ENCODE results near the gene ZFYVE28.

ZFYVE28 gene

GRCh38 chr4:2343476-2343875, 75.0 kb downstream of the ZFYVE28 start:
- DNase-seq: no peak

- DNase-seq: no peak
These were observed 76.4 kb downstream of the ZFYVE28 start for GRCh38 chr4:2341911-2342652.

GRCh38 chr4:2341261-2341841, 77.1 kb downstream of the ZFYVE28 start:
- no peak for DNase-seq

DNA sequence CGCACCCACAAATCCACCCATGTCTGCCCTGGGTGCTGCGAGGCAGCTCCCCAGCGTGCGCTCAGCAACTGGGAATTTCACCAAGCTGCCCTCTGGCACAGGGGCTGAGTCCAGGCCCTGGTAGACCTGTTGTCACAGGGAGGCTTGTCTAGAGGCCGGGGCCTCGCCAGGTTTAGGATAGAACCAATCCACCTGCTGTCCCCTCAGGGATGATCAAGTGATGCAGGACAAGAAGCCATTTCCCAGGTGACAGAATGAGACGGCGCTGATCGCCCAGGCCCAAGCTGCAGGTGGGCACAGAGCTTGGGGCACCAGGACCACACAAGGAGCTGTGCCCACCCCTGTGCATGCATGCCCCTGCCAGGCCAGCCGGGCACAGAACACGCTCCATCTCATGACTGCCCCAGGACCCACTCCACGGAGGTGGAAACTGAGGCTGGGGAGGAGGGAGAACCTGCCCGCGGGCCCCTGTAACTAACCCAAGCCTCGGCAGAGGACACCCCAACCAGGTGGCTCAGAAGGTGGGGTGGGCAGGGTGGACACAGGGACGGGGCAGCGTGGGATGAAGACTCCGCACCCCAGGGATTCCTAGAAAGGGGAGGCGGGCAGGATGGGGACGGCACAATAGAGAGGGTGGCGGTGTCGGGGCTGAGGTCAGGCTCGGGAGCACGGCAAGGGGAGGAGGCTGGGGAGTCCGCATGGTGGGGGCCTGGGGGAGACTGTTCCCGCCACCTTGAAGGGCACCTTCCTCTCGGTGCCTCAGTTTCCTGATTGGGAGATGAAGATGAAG, 78.0 kb downstream of the ZFYVE28 start:
- no peak for DNase-seq

DNA sequence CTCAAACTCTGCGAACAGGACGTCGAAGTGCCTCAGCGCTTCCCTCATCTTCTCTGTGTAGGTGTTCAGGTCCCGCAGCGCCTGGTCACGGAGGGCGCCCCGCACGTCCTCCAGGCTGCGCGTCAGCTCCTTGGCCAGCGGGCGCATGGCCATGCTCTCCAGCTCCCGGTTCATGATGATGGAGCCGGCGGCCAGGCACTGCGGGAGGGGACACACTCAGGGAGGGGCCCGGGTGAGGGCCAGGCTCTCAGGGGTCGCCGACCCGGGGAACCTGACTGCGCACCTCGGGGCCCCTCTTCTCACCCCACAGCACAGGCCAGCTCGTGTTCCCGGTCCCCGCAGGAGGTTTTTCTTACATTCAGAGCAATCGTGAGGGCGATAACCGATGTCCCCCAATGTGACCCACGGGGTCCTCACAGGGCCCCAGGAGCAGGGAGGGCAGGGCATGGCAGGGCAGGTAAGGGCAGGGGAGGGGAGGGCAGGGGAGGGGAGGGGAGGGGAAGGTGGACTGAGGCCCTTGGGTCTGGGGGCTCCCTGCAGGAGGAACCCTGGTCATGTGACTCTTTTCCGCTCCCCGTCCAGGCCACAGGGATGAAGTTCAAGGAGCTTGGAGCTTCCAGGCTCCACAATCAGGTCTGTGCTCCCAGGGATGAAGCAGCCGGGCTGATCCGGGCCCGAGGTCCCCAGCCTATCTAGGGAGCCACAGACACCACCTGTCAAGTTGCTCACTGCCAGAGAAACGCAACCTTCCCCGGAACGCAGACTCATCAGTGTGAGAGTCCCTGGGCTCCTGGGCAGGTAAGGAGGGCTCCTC, 78.8 kb downstream of the ZFYVE28 start:
- no peak for DNase-seq

GRCh38 chr4:2338754-2339457, 79.5 kb downstream of the ZFYVE28 start:
- DNase-seq: no peak

DNA sequence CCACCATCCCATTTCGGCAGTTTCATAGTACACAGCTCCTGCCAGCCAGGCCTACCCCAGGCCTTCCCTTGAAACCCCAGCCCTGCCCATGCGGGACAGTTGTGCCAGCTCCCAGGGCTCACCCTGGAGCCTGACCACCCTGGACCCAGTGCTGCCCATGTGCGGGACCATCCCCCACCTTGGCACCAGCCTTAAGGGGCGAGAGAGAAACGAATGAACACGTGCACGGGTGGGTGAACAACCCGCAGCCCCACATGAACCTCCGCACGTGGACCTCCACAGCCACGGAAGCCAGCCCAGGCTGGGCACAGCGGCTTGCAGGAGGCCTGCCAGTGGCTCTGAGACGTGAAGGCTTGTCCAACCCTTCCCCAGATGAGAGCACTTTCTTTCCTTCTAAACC, 80.5 kb downstream of the ZFYVE28 start:
- DNase-seq: no peak

- no peak for DNase-seq
These were observed 81.2 kb downstream of the ZFYVE28 start for GRCh38 chr4:2337131-2337723.

DNA sequence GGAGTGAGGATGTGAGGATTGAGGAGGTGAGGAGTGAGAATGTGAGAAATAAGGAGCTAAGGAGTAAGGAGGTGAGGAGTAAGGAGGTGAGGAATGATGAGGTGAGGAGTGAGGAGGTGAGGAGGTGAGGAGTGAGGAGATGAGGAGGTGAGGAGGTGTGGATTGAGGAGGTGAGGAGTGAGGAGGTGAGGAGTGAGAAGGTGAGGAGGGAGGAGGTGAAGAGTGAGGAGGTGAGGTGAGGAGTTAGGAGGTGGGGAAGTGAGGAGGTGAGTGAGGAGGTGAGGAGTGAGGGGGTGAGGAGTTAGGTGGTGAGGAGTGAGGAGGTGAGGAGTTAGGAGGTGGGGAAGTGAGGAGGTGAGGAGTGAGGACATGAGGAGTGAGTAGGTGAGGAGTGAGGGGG, 81.8 kb downstream of the ZFYVE28 start:
- no peak for DNase-seq

DNA sequence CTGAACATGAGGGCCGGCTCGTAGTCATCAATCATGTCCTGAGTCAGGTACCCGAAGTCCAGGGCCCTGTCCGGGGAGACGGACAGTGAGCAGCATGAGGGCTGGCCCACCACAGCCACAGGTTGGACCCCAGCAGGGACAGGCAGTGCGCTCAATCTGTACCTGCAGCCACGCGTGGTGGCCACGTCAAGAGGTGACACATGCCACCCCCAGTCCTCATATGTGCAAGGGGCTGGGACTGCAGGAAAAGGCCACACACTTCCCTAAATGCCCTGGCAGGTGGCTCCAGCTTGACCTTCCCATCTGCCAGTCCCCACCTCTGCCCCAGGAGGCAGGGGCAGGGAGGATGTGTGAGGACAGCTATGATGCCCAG, 82.7 kb downstream of the ZFYVE28 start:
- DNase-seq: no peak

DNA sequence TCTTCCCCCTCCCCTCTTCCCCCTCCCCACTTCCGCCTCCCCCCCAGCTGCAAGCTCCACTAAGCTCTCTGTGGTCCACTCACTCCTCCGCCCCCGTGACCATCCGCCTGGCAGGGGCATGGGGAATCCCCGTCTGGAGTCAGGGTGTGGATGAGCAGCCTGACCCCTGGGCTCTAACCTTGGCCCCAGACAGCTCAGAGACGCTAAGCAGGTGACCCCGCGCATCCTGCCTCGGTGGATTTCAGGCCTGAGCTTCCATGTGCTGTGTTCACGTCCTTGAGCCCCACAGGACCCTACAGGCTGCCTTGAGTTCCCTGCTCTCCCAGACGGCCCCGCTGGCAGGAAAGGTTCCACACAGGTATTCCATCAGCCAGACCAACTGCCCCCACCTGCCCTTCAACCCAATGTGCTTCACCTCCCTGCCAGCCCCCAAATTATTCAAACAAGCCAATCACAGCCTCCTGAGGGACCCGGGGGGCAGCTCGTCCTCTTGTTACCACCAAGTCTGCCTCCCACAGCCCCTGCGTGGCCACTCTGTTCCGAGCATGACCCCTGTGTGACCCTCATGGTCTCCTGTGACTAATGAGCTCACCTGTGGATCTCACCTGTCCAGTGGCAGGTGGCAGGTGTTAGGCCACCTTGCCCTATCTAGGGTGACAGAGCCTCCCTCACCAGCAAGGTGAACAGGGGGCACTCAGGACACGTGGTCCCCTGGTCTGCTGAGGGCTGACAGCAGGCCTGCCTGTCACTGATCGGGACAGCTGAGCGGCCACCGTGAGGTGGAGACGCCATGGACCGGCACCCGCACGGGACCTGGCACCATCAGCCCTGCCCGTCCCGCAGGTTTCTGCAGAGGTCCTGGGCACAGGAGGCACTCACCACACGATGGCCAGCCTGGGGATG, 83.4 kb downstream of the ZFYVE28 start:
- DNase-seq: no peak

DNA sequence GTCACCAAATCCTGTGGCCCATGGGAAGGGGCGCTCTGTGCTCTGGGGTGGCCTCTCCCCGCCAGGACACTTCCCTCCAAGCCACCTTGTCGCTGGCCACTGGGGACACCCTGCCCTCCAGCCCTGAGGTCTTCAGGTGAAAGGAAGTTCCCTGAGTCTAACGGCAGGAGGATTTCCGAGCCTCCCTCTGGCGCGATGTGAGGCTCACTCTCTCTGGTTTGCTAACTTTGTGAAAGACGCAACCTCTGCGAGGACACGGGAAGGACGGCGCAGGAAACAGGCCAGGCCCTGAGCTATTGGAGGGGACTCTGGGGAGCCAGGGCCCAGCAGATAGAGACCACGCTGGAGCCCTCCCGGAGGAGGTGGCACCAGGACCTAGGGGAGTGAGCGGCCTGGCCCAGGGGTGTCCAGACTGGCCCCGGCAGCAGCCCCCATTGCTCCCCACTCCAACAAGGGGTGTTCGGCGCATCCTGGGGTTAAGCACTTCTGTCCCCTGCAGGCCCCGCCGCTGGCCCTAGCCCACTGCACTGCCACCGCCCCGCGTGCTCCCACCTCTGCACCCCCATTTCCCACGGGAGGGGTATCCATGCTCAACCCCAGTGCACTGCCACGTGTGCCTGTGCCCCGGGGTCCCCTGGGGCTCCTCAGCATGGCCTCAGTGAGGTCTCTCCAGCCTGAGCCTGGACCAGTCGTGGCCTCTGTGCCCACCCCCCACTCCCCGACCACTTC, 84.4 kb downstream of the ZFYVE28 start:
- no peak for DNase-seq

DNA sequence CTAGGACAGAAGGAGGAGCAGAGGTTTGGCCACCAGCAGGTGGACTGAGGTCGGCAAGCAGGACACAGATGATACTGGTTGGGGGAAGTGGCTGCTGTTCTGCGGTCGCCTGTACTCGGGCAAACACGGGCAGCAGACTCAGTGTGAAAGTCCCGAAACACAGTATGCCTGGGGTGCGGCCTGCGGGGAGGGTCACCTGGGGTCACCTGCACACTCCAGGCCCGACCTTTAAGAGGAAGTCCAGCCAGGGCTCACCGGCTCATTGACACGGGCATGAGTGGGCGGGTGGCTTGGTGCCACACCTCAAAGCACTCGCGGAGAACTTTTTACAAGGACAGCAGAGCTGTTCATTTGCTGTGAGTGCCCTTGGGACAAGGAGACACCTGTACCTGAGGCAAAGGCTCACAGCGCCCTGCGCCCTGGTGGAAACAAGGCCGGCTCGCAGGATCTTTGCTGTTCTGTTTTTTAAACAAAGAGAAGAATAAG, 85.0 kb downstream of the ZFYVE28 start:
- DNase-seq: no peak

DNA sequence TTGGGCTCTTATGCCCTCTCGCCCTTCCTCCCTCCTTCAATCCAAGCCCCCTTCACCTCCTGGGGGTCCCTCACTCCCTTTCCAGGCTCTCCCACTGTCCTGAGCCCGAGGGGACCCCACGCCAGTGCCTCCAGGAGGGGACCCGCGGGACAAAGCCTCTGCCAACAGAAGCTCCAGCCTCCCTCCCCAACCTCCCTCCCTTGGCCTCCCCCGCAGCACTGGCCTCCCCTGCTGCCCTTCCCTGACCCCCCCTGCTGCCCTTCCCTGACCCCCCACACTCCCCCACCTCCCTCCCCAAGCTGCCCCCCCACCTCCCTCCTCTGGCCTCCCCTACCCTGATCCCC, 85.5 kb downstream of the ZFYVE28 start:
- DNase-seq: no peak

DNA sequence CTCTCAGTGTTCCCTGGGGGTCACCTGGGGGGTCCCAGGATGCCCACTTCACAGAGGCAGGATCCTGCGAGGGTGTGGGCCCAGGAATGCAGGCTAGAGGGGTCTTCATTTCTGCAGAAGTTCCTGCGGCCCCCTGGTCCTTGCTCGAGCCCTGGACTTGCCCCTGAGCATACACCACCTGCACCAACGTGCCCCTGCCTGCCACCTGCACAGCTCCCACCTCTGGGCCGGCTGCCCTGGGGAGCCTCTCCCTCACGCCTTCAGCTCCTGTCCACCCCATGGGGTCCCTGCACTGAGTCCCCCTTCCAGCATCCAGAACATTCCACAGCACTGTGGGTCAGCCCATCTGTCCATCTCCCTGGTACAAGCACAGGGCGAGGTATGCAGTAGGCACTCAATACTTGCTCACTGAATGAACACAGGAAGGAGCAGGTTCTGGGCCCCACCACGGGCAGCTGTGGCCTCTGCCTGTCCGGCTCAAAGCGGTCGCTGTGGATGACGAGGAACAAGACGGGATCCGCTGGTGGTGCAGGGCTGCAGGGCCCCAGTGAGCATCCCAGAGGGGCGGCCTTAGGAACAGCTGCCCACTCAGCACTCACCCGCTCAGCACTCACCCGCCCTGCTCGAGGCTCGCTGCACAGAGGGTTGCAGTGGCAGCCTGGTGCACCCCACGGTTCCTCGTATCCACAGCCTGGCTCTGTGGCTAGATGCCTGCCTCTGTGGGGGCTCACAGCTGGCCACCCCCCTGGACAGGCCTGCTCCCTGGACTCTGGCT, 86.1 kb downstream of the ZFYVE28 start:
- DNase-seq: no peak

GRCh38 chr4:2331519-2332200, 86.8 kb downstream of the ZFYVE28 start:
- DNase-seq: no peak

- no peak for DNase-seq
These were observed 87.4 kb downstream of the ZFYVE28 start for GRCh38 chr4:2331043-2331420.

GRCh38 chr4:2330091-2331042, 88.1 kb downstream of the ZFYVE28 start:
- DNase-seq: no peak
